GM06990 (cell line): Measurements from ENCODE around the gene INTS2.
A peak's percentile ranks its signal among the peaks of the same experiment; 100 is the strongest.

Experiments used
- DNase-seq: peaks from one replicate; pipeline ENCODE4 v3.0.0-alpha.2; 2011; ENCODE audit not compliant: insufficient read length; ENCODE audit errors: extremely low read depth
- H3K27me3 ChIP-seq: replicated peaks from 2 replicates; pipeline ENCODE4 v1.6.0; 2011; ENCODE audit warnings: low read length; ENCODE audit not compliant: control insufficient read depth, insufficient read depth
- H3K36me3 ChIP-seq: 2 replicates; pipeline ENCODE4 v1.5.1; 2011; ENCODE audit warnings: low read length; ENCODE audit not compliant: control insufficient read depth, insufficient read depth
- H3K4me3 ChIP-seq: replicated peaks from 2 replicates; pipeline ENCODE4 v1.5.1; 2011; ENCODE audit warnings: low read depth, mild to moderate bottlenecking, control low read depth, low read length
- CTCF ChIP-seq: IDR thresholded peaks from 2 replicates; pipeline ENCODE4 v1.5.1; 2011; ENCODE audit warnings: low read length, control low read depth, mild to moderate bottlenecking, inconsistent platforms; ENCODE audit not compliant: insufficient read depth, poor library complexity, severe bottlenecking

The INTS2 gene

GRCh38 chr17:61927208-61928100 lies at the start of gene INTS2:
Gene INTS2, minus strand, starts transcription at chr17:61927982. Its CDS starts 1,338 bp downstream, at chr17:61926644.
- H3K4me3 ChIP-seq, result peak within 1 kb of the TSS; percentile 87

GRCh38 chr17:61974115-61974514 lies 46.3 kb upstream of the INTS2 start:
- TF ChIP-seq CTCF, result no peak
- DNase-seq, result no peak
- Histone ChIP-seq H3K27me3 (no peaks in the 10 kb centered on the region), H3K4me3 (no peak overlapping the region), H3K36me3 (peaks cover 3% of the 10 kb centered on the region)

More at GRCh38 chr17:61927208-61928100, at the start of gene INTS2:
- Histone ChIP-seq H3K27me3 (no peaks in the 10 kb centered on the region), H3K36me3 (no peaks in the 10 kb centered on the region; the same call in 1 of the 2 replicates)
- TF ChIP-seq CTCF, result no peak
- DNase-seq, result peak; percentile 96

- H3K36me3 ChIP-seq, result peaks cover 6% of the 10 kb centered on the region
- H3K27me3 ChIP-seq, result no peaks in the 10 kb centered on the region
- TF ChIP-seq CTCF, result no peak
- no peak for DNase-seq
- no peak overlapping the region for H3K4me3 ChIP-seq
Observed at GRCh38 chr17:61972311-61972710, 44.5 kb upstream of the INTS2 start.

- H3K36me3 ChIP-seq, result peaks cover 8% of the 10 kb centered on the region
- no peak for DNase-seq
- TF ChIP-seq CTCF, result no peak
Observed at GRCh38 chr17:61970030-61970429, 42.2 kb upstream of the INTS2 start.

GRCh38 chr17:61968757-61969156 lies 41.0 kb upstream of the INTS2 start:
- H3K36me3 ChIP-seq, result peaks cover 15% of the 10 kb centered on the region
- DNase-seq, result no peak
- no peaks in the 10 kb centered on the region for H3K27me3 ChIP-seq
- no peak for TF ChIP-seq CTCF
- no peak overlapping the region for H3K4me3 ChIP-seq

More at GRCh38 chr17:61970030-61970429, 42.2 kb upstream of the INTS2 start:
- Histone ChIP-seq H3K27me3 (no peaks in the 10 kb centered on the region), H3K4me3 (no peak overlapping the region)
